HPDE6-E6E7 (cell line): Measurements from ENCODE around the gene DLG1.
A peak's percentile ranks its signal among the peaks of the same experiment; 100 is the strongest.

Experiments used
- DNase-seq: peaks from one replicate; pipeline ENCODE4 v3.0.0; 2011; ENCODE audit warnings: missing footprints; ENCODE audit errors: extremely low spot score

The DLG1 gene

GRCh38 chr3:197014942-197015575 lies 283.4 kb downstream of the DLG1 start:
- no peak for DNase-seq

GRCh38 chr3:197014024-197014423 lies 284.4 kb downstream of the DLG1 start:
- no peak for DNase-seq

- DNase-seq: no peak
These were observed 285.9 kb downstream of the DLG1 start for GRCh38 chr3:197012540-197012883.

- no peak for DNase-seq
These were observed 286.5 kb downstream of the DLG1 start for GRCh38 chr3:197011780-197012539.

- DNase-seq: no peak
These were observed 287.7 kb downstream of the DLG1 start for GRCh38 chr3:197010556-197011351.

GRCh38 chr3:197009532-197010019 lies 288.8 kb downstream of the DLG1 start:
- DNase-seq: no peak

GRCh38 chr3:197008436-197009209 lies 289.8 kb downstream of the DLG1 start:
- DNase-seq: no peak

- DNase-seq: no peak
These were observed 290.5 kb downstream of the DLG1 start for GRCh38 chr3:197007953-197008352.

GRCh38 chr3:197007296-197007940 lies 291.0 kb downstream of the DLG1 start:
- DNase-seq: no peak

- DNase-seq: no peak
These were observed 291.6 kb downstream of the DLG1 start for GRCh38 chr3:197006860-197007259.

GRCh38 chr3:197006446-197006845 lies 292.0 kb downstream of the DLG1 start:
- no peak for DNase-seq

GRCh38 chr3:197003461-197004385 lies 294.7 kb downstream of the DLG1 start:
- DNase-seq: no peak

- DNase-seq: peak; percentile 92
These were observed 295.5 kb downstream of the DLG1 start for GRCh38 chr3:197002701-197003454.

- DNase-seq: no peak
These were observed 296.3 kb downstream of the DLG1 start for GRCh38 chr3:197001972-197002700.

- peak; percentile 49 for DNase-seq
These were observed 297.1 kb downstream of the DLG1 start for GRCh38 chr3:197001106-197001971.

GRCh38 chr3:197000211-197000610 lies 298.2 kb downstream of the DLG1 start:
- peak; percentile 38 for DNase-seq

- no peak for DNase-seq
These were observed 299.2 kb downstream of the DLG1 start for GRCh38 chr3:196998966-196999760.
